ENCODE results near the gene SCAF11. TPM values are rescaled to one million over a fixed set of nuclear protein-coding genes. Genes with fewer than 3 reads are reported as not detected.

Gene SCAF11
- polyA plus RNA-seq, 1 donor (not counting 4 experiments of a cell fraction or from before 2014, with no cell fraction given), result 54.5 TPM

- dilution Hi-C loops (cut with MboI; ENCODE audit: extremely low pct_ligation_motif_present, low sequenced_read_pairs), result no loop called here
Measured at GRCh38 chr12:45974883-45975282, 15.5 kb downstream of the SCAF11 start.

GRCh38 chr12:45974171-45974719, 16.1 kb downstream of the SCAF11 start:
- DNase-seq (ENCODE audit: low read depth, low spot score) (no peak), FAIRE-seq (no peak)
- H3K4me3 ChIP-seq (ENCODE audit: control insufficient read depth in 2 of 3, extremely low read depth in 1 of 3, insufficient read depth in 2 of 3, low read depth in 1 of 3, low read length in 3 of 3), result no peak overlapping the region
- dilution Hi-C loops (cut with MboI; ENCODE audit: extremely low pct_ligation_motif_present, low sequenced_read_pairs), result no loop called here
- no peak overlapping the region for H3K9ac ChIP-seq (ENCODE audit: control insufficient read depth, extremely low read depth, insufficient read depth, low read length)
- H4K20me1 ChIP-seq (ENCODE audit: control insufficient read depth, extremely low read depth, insufficient read depth, low read length), result peaks cover 6% of the 10 kb centered on the region
- H3K36me3 ChIP-seq (ENCODE audit: control insufficient read depth in 2 of 2, extremely low read depth in 1 of 2, insufficient read depth in 2 of 2, low read length in 2 of 2), result peaks cover 0 to 3% of the 10 kb centered on the region in 2 experiments
- no peaks in the 10 kb centered on the region for H3K9me3 ChIP-seq (ENCODE audit: control insufficient read depth, low read depth, low read length)
- no peak overlapping the region for H2AFZ ChIP-seq (ENCODE audit: control insufficient read depth, low read length)
- H3K27ac ChIP-seq (ENCODE audit: control insufficient read depth, insufficient read depth, low read length), result no peak overlapping the region
- H3K79me2 ChIP-seq (ENCODE audit: control insufficient read depth, insufficient read depth, low read length), result peaks cover 92% of the 10 kb centered on the region
- no peaks in the 10 kb centered on the region for H3K4me1 ChIP-seq (ENCODE audit: control insufficient read depth, extremely low read depth, insufficient read depth, low read length)
- H3K4me2 ChIP-seq (ENCODE audit: control insufficient read depth, extremely low read depth, insufficient read depth, low read depth, low read length), result no peak overlapping the region
- TF ChIP-seq, protein P1, sequence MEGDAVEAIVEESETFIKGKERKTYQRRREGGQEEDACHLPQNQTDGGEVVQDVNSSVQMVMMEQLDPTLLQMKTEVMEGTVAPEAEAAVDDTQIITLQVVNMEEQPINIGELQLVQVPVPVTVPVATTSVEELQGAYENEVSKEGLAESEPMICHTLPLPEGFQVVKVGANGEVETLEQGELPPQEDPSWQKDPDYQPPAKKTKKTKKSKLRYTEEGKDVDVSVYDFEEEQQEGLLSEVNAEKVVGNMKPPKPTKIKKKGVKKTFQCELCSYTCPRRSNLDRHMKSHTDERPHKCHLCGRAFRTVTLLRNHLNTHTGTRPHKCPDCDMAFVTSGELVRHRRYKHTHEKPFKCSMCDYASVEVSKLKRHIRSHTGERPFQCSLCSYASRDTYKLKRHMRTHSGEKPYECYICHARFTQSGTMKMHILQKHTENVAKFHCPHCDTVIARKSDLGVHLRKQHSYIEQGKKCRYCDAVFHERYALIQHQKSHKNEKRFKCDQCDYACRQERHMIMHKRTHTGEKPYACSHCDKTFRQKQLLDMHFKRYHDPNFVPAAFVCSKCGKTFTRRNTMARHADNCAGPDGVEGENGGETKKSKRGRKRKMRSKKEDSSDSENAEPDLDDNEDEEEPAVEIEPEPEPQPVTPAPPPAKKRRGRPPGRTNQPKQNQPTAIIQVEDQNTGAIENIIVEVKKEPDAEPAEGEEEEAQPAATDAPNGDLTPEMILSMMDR (optimal IDR thresholded peaks at IDR 0.05 in 1 of 3, IDR thresholded peaks at IDR 0.05 in 1 of 3, conservative IDR thresholded peaks at IDR 0.05 in 1 of 3; ENCODE audit: extremely low read depth in 1 of 3, insufficient read depth in 2 of 3, low read length in 3 of 3), result no peak
- TF ChIP-seq EZH2 (IDR thresholded peaks at IDR 0.05; ENCODE audit: low read length), result no peak
- H3K27me3 ChIP-seq (ENCODE audit: control insufficient read depth, extremely low read depth, insufficient read depth, low read length), result no peaks in the 10 kb centered on the region
- H3K9me1 ChIP-seq (ENCODE audit: control insufficient read depth, extremely low read depth, insufficient read depth, low read length), result no peaks in the 10 kb centered on the region

More at GRCh38 chr12:45974883-45975282, 15.5 kb downstream of the SCAF11 start:
- Histone ChIP-seq H3K4me1 (ENCODE audit: control insufficient read depth, extremely low read depth, insufficient read depth, low read length) (no peaks in the 10 kb centered on the region), H3K36me3 (ENCODE audit: control insufficient read depth in 2 of 2, extremely low read depth in 1 of 2, insufficient read depth in 2 of 2, low read length in 2 of 2) (peaks cover 0 to 3% of the 10 kb centered on the region in 2 experiments), H3K27me3 (ENCODE audit: control insufficient read depth, extremely low read depth, insufficient read depth, low read length) (no peaks in the 10 kb centered on the region), H3K9me1 (ENCODE audit: control insufficient read depth, extremely low read depth, insufficient read depth, low read length) (no peaks in the 10 kb centered on the region), H3K9me3 (ENCODE audit: control insufficient read depth, low read depth, low read length) (no peaks in the 10 kb centered on the region), H3K27ac (ENCODE audit: control insufficient read depth, insufficient read depth, low read length) (no peak overlapping the region), H3K4me2 (ENCODE audit: control insufficient read depth, extremely low read depth, insufficient read depth, low read depth, low read length) (no peak overlapping the region), H4K20me1 (ENCODE audit: control insufficient read depth, extremely low read depth, insufficient read depth, low read length) (peaks cover 3% of the 10 kb centered on the region), H2AFZ (ENCODE audit: control insufficient read depth, low read length) (no peak overlapping the region), H3K79me2 (ENCODE audit: control insufficient read depth, insufficient read depth, low read length) (peaks cover 93% of the 10 kb centered on the region), H3K9ac (ENCODE audit: control insufficient read depth, extremely low read depth, insufficient read depth, low read length) (no peak overlapping the region), H3K4me3 (ENCODE audit: control insufficient read depth in 2 of 3, extremely low read depth in 1 of 3, insufficient read depth in 2 of 3, low read depth in 1 of 3, low read length in 3 of 3) (no peak overlapping the region)
- no peak for DNase-seq (ENCODE audit: low read depth, low spot score)
- no peak for FAIRE-seq
- TF ChIP-seq EZH2 (IDR thresholded peaks at IDR 0.05; ENCODE audit: low read length), result no peak
- TF ChIP-seq, protein P1 (optimal IDR thresholded peaks at IDR 0.05 in 1 of 3, IDR thresholded peaks at IDR 0.05 in 1 of 3, conservative IDR thresholded peaks at IDR 0.05 in 1 of 3; ENCODE audit: extremely low read depth in 1 of 3, insufficient read depth in 2 of 3, low read length in 3 of 3), result no peak

Data from keratinocyte (primary cell).